HPDE6-E6E7 (cell line): ENCODE data around the gene MGAT5.
A peak's percentile ranks its signal among the peaks of the same experiment; 100 is the strongest.

ENCODE experiments used
- DNase-seq: peaks from one replicate; pipeline ENCODE4 v3.0.0; 2011; ENCODE audit warnings: missing footprints; ENCODE audit errors: extremely low spot score

The MGAT5 gene

DNA sequence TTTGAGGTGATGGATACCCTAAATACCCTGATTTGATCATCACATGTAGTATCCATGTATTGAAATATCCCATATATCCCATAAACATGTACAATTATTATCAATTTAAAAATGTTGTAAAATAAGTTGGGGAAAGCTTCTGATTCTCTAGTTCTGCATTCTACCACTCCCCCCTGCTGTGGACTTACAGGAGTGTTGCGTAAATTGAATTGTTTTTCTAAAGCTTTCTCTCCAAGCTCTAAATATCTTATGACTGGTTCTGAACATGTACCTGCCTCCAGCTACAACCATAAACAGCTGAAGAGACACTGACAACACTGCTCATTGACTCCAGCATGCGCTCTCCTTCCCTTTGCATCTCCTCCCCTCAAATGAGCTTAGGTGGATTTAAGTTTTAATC lies 145.2 kb downstream of the MGAT5 start:
- no peak for DNase-seq

DNA sequence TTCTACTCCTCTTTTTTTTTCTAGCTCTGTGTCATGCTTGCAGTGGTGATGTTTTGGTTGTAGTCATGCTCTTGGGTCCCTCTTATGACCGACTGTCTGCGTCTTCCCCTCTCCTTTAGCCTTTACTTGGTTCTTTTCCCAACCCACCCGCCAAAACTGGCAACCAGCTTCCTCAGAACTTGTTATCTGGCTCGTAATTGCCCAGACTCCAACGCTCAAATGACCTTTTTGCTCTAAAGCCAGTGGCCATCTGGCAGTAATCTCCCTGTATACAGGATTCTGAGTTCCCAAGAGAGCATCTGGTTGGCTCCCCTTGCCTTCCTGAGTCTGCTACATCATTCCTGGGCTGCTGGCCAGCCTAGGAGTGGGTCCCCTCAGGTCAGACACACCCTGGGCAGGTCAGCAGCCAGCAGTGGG lies 147.2 kb downstream of the MGAT5 start:
- DNase-seq: no peak

DNA sequence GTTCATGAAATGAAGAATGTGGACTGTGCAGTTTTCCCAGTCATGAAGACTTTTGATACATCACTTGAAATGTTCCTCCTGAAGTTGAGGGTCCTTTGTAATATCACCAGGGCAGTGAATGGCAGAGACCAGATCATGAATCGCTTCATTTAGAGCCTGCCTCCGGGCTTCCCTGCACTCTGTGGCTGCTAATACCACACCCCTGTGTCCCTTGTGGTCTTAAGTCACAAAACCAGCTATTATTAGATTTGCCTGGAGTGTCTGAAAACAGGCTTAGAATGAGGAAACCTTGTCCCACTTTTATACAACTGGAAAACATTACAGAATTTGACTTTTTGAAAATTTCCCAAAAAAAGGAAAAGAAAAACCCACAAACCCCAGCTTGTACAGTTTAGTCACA lies 147.9 kb downstream of the MGAT5 start:
- no peak for DNase-seq

DNA sequence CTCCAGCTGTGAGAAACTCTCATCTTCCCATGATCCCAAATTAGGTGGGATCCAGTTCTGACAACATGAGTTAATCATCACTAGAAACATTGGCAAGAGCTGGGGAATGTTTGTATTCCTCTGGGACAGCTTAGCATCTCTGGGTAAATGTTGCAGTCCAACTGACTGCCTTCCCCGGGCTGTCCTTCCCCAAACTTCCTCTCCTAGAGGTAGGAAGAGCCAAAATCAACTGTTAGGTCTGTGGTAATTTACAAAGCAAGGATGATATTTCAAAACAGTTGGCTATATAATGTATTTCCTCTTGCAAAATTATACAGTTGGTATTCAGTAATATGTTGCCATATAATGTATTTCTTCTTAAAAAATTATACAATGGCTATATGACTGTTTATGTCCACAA lies 148.5 kb downstream of the MGAT5 start:
- no peak for DNase-seq

DNA sequence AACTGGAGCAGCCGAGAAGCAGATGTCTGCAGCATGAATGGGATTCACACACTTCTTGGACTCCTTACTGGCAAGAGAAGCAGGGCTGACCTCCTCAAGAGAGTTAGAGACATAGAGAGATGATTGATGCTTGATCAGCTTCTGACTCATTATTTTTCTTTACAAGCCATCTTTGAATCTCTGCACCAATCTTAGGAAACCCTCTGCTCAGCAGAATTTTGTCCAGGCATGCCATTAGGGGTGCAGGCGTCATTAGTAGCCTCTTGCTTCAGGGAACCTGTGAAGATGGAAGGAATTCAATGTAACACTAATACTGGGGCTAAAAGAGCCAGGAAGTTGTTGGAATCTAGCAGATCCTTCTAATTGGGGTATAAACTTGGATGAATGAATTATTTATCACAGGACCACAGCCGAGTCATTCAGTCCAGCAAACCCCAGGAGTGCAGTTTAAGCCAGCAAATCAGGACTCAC lies 151.8 kb downstream of the MGAT5 start:
- DNase-seq: peak; percentile 39

DNA sequence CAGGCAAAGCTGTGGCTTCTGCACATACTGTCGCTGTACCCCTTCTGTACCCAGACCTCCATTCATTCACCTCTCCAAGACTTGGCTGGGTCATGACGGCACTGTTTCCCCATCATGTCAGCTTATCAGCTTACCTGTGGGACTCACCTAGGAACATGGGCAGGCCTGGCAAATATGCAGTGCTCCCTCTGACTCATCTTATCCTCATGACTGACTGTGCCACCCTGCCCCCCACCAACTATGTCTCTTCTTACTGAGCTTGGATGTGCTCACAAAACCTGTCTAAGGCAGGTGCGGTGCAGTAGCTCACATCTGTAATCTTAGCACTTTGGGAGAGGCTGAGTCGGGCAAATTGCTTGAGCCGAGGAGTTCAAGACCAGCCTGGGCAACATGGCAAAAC lies 152.4 kb downstream of the MGAT5 start:
- DNase-seq: peak; percentile 82

DNA sequence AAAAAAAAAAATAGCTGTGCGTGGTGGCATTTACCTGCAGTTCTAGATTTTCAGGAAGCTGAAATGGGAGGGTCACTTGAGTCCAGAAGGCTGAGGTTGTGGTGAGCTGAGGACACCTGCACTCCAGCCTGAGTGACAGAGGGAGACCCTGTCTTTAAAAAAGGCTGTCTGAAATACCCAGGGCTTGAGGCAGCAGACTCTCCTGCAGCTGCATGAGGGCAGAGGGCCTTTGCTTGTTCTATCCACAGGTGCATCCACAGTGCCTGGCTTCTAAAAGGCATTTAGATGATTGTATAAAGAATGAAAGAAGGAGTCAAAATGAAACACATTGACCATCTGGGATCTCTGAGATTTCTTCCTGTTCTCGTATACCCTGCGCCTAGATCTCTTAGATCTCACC lies 152.9 kb downstream of the MGAT5 start:
- no peak for DNase-seq

DNA sequence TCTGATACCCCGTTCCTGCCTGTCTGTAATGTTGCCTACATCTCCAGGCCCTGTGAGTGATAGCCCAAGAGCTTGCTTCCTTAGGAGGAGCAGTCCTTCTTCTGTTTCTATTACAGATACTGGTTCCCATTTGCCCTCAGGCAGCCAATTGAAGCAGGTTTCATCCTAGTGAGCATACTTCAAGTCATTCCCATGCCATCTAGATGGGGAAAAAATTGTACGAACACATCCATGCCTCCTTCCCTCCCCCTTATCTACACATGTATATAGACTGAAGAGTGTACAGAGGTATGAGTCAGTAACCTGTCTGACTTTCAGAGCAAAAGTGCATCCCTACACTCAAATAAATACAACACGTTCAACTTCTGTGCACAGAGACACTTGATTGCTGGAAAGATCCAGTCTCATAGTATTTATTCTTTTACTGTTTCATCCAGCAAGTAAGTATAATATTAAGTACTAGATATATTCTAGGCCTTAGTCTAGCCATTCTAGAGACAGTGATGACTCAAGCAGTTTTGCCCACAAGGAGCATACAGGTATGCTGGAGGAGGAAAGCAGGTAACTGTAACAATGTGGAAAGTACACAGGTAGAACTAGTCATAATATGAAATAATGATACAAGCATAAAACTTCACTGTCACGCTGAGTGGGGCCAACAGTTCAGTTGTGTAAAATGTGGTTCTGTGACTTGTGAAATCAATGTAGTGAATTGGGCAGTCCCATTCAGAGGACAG lies 153.4 kb downstream of the MGAT5 start:
- no peak for DNase-seq

DNA sequence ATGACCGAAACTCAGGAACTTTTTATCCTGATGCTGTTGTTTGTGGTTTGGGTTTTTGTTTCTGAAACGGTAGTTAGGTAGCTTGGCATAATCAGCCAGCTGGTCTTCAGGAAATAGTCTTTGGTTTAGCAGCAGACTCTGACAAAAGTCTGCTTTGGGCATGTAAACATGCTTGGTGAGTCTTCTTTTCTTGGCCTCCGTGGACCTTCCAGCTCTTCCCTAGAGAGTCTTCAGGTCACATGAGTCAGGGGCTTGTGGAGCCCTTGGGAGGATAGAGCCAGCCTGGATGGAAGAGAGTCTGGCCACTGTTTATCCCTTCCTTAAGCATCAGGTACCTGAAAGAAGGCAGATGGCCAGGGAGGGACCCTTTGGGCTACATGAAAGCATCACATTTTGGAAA lies 154.5 kb downstream of the MGAT5 start:
- DNase-seq: no peak

DNA sequence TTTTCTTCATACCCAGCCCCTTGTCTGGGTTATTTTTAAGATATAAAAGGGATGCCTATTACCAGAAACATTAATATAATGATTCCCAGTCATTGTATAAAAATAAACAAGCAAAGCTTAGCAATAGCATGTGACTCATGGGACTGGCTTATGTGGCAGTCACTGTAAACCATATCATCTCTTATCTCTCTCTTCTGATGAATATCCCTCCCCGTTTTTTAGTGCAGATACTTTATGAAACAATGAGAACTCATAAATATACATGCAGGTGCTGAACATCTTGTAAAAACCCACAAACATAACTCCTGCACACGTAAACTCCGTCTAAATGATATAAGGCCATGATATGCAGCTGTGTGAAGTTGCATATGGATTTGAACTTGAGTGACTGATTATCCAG lies 154.9 kb downstream of the MGAT5 start:
- no peak for DNase-seq

DNA sequence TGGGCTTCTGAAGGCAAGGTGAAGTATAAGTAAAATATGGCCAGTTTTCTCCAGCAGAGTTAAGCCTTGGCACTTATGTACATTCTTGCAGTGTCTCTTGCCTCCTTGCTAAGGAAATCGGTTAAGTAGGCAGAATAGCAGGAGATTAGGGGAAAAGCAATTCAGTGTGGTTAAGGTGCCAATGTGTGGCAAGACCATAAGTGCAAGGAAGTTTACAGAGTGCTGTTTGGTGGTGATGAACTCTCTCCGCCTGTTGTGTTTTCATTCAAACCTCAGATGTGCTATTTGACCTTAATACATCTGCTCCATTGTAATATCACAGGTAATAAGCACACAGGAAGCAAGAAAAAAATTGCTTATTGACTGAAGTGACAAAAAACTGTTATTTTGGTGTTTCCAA lies 156.1 kb downstream of the MGAT5 start:
- DNase-seq: no peak

DNA sequence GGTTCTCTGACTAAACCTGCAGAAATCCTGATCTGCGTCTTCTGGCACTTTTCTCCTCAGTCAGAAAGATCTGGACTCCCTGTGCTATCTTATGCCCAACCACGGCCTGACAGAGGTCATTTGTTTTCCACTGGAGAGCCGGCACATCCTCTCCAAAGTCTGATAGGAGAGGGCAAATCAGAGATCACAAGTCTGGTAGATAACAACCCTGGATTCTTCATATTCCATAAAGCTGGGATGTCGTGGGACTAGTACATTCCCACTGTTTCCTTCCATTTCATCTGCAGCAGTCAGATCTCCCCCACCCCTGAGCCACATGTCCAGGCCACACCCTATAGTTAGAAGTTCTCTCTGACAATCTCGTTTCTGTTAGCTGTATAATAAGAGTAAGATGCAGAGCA lies 157.0 kb downstream of the MGAT5 start:
- no peak for DNase-seq

DNA sequence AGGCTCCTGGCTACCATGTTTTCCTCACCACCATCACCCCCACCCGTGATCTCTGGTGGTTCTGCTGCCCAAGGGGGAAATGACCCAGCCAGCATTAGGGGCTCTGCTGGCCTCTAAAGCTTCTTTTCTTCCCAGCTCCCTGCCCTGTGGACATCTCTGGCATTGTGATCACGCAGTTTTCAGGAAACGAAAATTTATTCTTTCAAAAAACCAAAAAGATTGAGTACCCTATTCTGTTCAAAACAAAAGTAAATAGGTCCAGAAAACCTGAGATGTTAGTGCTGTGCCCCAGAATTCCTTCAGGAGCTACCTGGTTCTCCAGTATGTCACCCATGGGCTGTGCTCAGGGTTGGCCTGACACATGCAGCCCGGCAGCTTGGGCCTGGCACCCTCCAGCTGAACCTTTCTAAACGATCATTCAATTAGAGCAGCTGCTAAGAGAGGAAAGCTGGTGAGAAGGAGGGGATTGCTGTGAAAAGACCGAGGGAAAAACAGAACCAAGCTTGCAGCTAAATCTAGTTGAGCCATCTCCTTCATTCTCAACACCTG lies 157.5 kb downstream of the MGAT5 start:
- DNase-seq: no peak

DNA sequence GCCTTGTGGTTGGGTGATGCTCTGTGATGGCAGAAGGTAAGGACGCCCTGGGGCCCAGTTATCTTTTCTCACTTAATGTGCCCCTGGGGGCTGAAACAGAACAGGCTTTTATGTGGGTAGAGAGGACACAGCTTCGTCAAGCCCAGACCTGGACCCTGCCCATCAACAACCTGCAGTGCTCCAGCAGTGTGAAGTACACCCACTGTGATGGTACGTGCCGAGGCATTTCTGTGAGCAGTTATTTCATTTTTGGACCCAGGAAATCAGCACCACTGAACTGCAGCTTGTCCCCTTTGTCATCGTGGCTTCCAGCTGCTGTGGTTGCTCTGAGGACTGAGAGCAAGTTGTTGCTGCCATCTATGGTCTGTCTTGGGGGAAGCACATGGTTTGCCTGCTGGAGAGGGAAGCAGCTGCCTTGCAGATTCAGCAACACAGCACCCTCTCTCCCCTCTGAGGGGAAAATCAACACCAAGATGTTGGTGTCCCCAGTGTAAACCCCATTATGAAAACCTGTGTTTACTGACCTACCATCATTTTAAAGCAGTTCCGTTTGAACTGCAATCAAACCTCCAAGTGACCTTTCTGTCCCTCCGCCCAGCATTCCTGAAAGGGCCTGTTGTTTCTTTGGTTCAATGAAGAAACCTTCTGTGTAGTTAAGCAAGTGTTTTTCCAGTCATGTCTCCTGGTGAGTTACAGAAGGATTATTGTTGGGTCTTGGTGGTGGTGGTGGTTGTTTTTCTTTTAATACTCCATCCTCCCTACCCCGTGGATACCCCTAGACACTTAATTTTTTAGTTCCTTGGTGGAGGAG lies 158.2 kb downstream of the MGAT5 start:
- DNase-seq: peak; percentile 45

DNA sequence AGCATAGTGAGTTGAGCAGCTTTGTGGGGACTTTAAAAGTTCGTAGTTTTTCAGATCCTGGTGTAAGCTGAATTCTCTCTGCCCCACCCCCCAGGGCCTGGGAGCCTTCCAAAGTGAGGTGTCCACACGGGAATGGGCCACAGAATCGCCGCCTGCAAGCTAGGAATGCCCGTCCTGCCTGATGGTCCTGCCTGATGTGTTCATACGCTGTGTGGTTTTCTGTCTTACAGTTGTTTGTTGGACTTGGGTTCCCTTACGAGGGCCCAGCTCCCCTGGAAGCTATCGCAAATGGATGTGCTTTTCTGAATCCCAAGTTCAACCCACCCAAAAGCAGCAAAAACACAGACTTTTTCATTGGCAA lies 158.7 kb downstream of the MGAT5 start:
- no peak for DNase-seq

DNA sequence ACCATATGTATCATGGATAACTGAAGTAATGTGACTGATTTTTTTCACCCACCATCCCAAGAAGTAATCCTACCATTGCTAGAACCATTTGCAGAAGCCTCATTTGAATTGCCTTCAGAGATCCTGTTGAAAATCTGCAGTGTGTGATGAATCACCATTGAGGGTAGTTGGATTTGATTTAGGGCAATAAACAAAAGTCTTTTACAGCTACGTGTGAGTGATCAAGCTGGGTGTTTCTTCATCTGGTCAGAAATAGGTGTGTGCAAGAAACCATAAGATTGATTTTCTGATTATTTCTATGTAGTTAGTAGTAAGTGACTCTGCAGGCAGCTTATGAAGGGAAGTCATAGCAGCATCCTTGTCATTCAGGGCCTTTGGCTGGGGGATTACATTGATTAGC lies 159.6 kb downstream of the MGAT5 start:
- DNase-seq: no peak

DNA sequence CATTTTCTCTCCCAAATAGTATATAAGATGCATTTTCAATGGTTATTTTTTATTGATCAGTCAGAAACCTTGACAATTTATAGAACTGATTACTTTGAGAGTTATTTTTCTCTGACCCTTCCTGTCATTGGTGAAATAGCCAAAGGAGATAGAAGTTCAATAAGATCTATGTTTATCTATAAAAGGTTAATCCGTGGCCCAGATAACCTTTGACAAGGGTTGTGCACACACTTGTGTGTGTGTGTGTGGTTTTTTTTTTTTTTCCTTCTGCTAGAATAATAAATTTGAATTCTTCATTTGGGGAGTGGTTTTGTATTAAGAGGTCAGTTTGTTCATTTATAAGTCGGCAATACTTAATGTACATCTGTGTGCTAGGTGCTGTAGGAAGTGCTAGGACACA lies 160.0 kb downstream of the MGAT5 start:
- DNase-seq: no peak

DNA sequence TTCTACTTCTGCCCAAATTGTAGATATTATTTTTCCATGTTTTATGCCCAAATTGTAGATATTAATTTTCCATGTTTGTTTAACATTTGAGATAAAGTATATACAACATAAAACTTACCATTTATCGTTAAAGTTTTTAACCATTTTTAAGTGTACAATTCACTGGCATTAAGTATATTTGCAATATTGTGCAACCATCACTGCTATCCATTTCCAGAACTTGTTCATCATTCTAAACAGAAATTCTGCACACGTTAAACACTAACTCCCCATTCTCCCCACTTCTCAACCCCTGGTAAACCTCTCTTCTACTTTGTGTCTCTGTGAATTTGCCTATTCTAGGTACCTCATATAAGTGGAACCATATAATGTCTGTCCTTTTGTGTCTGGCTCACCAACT lies 162.1 kb downstream of the MGAT5 start:
- no peak for DNase-seq

DNA sequence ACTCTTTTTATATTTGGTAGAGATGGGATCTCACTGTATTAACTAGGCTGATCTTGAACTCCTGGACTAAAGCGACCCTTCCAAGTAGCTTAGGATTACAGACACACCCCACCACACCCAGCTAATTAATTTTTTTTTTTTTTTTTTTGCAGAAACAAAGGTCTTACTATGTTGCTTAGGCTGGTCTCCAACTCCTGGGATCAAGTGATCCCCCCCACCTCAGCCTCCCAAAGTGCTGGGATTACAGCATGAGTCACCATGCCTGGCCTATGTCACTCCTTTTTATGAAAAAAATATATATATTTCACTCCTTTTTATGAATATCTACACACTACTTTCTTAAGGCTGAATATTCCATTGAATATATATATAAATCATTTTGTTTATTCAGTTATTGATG lies 162.8 kb downstream of the MGAT5 start:
- DNase-seq: no peak

DNA sequence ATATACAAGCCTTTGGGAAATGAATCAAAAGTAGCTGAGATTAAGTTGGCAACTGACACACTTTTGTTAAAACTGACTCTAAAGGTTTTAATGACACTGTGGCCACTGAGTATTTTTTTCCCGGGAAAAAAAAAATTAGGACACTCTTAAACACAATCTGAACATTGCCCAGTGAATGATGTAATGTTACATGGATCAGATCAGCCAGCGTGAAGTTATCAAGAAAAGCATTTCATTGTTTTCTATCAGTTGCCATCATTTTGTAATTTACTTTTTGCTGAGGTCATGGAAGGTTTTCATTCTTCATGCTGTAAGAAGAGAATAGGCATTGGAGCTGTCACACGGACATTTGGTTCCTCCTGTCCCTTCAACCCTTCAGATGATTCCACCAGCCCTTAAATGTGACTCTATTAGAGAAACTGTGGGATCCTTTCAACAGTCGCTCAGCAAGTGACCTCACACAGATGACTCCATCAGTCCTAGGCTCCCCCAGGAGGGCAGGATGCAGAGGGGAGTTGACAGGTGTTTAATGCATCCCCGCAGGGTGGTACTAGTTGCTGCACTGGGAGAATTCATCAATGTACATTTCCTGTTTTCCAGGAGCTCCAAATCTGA lies 164.2 kb downstream of the MGAT5 start:
- no peak for DNase-seq

DNA sequence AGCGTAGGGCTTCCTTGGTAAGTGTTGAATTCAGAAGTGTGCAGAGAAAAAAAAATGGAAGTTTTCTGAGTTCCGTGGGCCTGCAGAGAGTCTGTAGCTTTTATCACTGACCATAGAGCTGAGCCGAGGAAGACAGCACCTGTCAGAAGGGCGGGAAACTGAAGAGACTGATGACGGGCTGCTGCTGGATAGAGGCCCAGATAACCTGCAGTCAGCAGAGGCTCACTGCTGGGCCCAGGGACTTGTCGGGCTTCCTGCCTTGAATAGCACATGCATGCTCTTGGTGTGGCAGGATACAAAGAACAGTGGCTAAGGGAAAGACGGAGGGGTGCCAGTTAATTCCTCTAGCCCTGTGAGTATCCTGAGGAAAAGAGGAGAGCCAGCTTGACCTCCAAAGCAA lies 166.4 kb downstream of the MGAT5 start:
- no peak for DNase-seq

DNA sequence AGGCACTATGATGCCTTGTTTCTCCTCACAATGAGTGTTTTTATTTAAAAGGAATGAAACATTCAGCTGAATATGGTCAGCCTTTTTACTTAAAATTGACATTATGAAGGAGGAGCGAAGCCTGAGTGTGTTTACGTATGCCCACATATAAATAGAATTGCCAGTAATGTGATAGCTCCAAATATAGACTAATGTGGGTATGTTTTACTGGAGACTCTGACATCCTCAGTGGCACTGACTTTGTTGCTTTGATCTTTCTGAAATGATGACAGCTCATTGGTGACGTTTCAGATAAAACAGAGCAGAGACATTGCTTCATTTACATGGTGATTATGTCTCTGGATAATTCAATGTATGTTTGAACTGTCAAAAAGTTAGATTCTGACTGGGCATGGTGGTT lies 167.0 kb downstream of the MGAT5 start:
- no peak for DNase-seq
